GM21576 (cell line): ENCODE data around the gene GPX4.

Experiments used
- ATAC-seq: cut with Tn5 transposase; IDR thresholded peaks from one replicate; pipeline ENCODE4 v1.9.1; 2021; ENCODE audit warnings: mild to moderate bottlenecking, moderate library complexity; ENCODE audit not compliant: unreplicated experiment

Gene GPX4

GRCh38 chr19:1084024-1084868 is 19.5 kb upstream of the GPX4 start:
- ATAC-seq, result no peak

GRCh38 chr19:1085053-1085658 is 18.6 kb upstream of the GPX4 start:
- no peak for ATAC-seq

- no peak for ATAC-seq
Observed at GRCh38 chr19:1085676-1086442, 17.9 kb upstream of the GPX4 start.

GRCh38 chr19:1086613-1087012 is 17.2 kb upstream of the GPX4 start:
- no peak for ATAC-seq

- ATAC-seq, result no peak
Observed at GRCh38 chr19:1087813-1088415, 15.9 kb upstream of the GPX4 start.

GRCh38 chr19:1088416-1089010 is 15.3 kb upstream of the GPX4 start:
- ATAC-seq, result no peak

- ATAC-seq, result no peak
Observed at GRCh38 chr19:1089126-1089771, 14.5 kb upstream of the GPX4 start.

- ATAC-seq, result no peak
Observed at GRCh38 chr19:1089891-1090290, 13.9 kb upstream of the GPX4 start.

- ATAC-seq, result no peak
Observed at GRCh38 chr19:1090731-1091543, 12.9 kb upstream of the GPX4 start.

GRCh38 chr19:1091544-1092175 is 12.1 kb upstream of the GPX4 start:
- ATAC-seq, result no peak

GRCh38 chr19:1093330-1093729 is 10.5 kb upstream of the GPX4 start:
- no peak for ATAC-seq

- ATAC-seq, result no peak
Observed at GRCh38 chr19:1093811-1094553, 9.8 kb upstream of the GPX4 start.

GRCh38 chr19:1094655-1094977 is 9.2 kb upstream of the GPX4 start:
- no peak for ATAC-seq

GRCh38 chr19:1094978-1095701 is 8.7 kb upstream of the GPX4 start, which contains the start of gene POLR2E:
TSS of gene POLR2E (minus strand) at chr19:1095375. CDS start at chr19:1095315, 60 bp downstream.
- ATAC-seq, result peak; percentile 73

- ATAC-seq, result no peak
Observed at GRCh38 chr19:1097810-1098176, 6.0 kb upstream of the GPX4 start.

- no peak for ATAC-seq
Observed at GRCh38 chr19:1098177-1099051, 5.4 kb upstream of the GPX4 start.

GRCh38 chr19:1101337-1101698 is 2.5 kb upstream of the GPX4 start:
- ATAC-seq, result no peak
